ENCODE results near the gene TTC27.

The TTC27 gene

DNA sequence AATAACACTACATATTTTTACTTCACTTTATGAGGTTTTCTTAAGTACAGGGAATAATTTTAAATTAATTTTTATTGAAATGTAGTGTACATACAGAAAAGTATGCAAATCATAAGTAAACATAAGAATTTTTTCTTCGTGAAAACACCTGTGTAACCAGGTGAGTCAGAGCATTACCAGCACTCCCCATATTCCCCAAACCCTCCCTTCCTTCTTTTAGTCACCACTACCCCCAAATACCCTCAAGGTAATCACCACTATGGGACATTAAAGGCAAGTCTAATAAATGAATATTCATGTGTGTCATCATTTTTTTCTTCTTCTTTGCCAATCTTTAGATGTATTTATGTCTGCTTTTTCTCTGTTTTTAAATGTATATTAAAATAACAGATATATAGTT is 179.0 kb downstream of the TTC27 start:
- WGBS, result 62% methylated on average over 1 of the region's 1 CpG
- H3K27me3 ChIP-seq (ENCODE audit: insufficient read depth, low read length), result no peaks in the 10 kb centered on the region
- no peak overlapping the region for H3K9ac ChIP-seq (ENCODE audit: low read depth, low read length)
- H3K4me1 ChIP-seq (ENCODE audit: insufficient read depth, low read length), result no peaks in the 10 kb centered on the region
- H3K9me3 ChIP-seq (ENCODE audit: insufficient read depth, low read depth, low read length), result no peaks in the 10 kb centered on the region
- H3K4me3 ChIP-seq (ENCODE audit: low read length), result no peak overlapping the region
- no peaks in the 10 kb centered on the region; the same call in 1 of the 2 replicates for H3K36me3 ChIP-seq (ENCODE audit: insufficient read depth, low read length)
- H3K27ac ChIP-seq (ENCODE audit: low read depth, low read length), result no peak overlapping the region

DNA sequence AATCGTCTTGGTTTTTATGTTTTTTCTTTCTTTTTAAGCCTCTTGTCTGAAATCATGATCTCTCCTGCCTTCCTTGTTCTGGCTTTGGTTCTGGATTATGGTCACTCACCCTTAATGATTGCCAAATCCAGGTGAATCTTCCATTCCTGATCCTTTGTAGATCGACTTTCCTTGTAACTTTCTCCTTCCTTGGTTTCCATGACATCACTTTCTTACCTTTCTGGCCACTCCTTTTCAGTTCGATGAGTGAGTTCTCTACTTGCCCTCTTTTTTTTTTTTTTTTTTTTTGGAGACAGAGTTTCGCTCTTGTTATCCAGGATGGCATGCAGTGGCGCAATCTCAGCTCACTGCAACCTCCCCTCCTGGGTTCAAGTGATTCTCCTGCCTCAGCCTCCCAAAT is 179.8 kb downstream of the TTC27 start:
- Histone ChIP-seq H3K4me1 (ENCODE audit: insufficient read depth, low read length) (no peaks in the 10 kb centered on the region), H3K36me3 (ENCODE audit: insufficient read depth, low read length) (peaks cover 1% of the 10 kb centered on the region; the same call in 1 of the 2 replicates), H3K27me3 (ENCODE audit: insufficient read depth, low read length) (no peaks in the 10 kb centered on the region), H3K27ac (ENCODE audit: low read depth, low read length) (no peak overlapping the region), H3K9me3 (ENCODE audit: insufficient read depth, low read depth, low read length) (no peaks in the 10 kb centered on the region), H3K9ac (ENCODE audit: low read depth, low read length) (no peak overlapping the region), H3K4me3 (ENCODE audit: low read length) (no peak overlapping the region)
- 98% methylated on average over 5 of the region's 5 CpGs for WGBS

DNA sequence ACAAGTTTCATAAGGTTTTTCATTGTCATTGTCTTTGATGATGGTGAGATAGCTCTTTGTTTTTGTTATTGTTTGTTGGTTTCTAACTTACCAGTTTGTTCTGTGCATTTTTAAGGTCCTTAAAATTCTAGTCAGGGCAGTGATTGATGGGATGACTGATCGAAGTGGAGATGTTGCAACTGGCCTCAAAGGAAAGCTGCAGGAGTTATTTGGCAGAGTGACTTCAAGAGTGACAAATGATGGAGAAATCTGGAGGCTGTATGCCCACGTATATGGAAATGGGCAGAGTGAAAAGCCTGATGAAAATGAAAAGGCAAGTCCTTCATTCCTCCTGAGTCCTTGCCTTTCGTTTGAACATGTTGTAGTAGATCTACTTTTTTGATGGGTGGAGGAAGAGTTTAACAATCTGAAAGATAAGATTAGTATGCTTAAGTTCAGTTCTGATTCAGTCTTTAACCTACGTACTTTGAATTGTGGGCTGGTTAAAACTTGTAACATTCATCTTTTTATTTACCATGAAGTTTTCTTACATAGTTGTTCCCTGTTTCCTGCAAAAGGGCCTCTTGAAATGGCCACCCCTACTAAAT is 183.2 kb downstream of the TTC27 start:
- no peaks in the 10 kb centered on the region for H3K27me3 ChIP-seq (ENCODE audit: insufficient read depth, low read length)
- H3K36me3 ChIP-seq (ENCODE audit: insufficient read depth, low read length), result peaks cover 3% of the 10 kb centered on the region; the same call in 1 of the 2 replicates
- H3K4me3 ChIP-seq (ENCODE audit: low read length), result no peak overlapping the region
- no peak overlapping the region for H3K9ac ChIP-seq (ENCODE audit: low read depth, low read length)
- H3K4me1 ChIP-seq (ENCODE audit: insufficient read depth, low read length), result no peaks in the 10 kb centered on the region
- H3K27ac ChIP-seq (ENCODE audit: low read depth, low read length), result no peak overlapping the region
- no peaks in the 10 kb centered on the region for H3K9me3 ChIP-seq (ENCODE audit: insufficient read depth, low read depth, low read length)
- 81% methylated on average over 4 of the region's 4 CpGs for WGBS

DNA sequence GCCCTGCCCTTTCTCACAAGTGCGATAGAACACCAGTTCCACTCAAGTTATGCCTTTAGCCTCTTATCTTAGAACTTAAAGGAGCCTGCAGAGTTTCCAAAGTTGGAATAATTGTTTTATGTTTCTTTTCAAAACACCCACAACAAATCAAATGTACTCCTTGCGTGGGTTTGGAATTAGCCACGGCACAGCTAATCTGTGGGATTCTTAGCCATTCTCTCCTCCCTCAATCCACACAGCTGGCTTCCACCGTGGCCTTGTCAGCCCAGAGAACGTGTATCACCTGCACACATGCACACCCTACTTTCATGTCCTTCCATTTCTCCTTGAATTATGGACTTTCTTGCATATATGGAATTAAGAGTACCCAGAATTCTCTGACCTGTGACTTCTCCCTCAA is 183.8 kb downstream of the TTC27 start:
- peaks cover 3% of the 10 kb centered on the region; the same call in 1 of the 2 replicates for H3K36me3 ChIP-seq (ENCODE audit: insufficient read depth, low read length)
- H3K9ac ChIP-seq (ENCODE audit: low read depth, low read length), result no peak overlapping the region
- no peaks in the 10 kb centered on the region for H3K4me1 ChIP-seq (ENCODE audit: insufficient read depth, low read length)
- 99% methylated on average over 5 of the region's 5 CpGs for WGBS
- no peaks in the 10 kb centered on the region for H3K27me3 ChIP-seq (ENCODE audit: insufficient read depth, low read length)
- no peak overlapping the region for H3K27ac ChIP-seq (ENCODE audit: low read depth, low read length)
- no peaks in the 10 kb centered on the region for H3K9me3 ChIP-seq (ENCODE audit: insufficient read depth, low read depth, low read length)
- no peak overlapping the region for H3K4me3 ChIP-seq (ENCODE audit: low read length)

DNA sequence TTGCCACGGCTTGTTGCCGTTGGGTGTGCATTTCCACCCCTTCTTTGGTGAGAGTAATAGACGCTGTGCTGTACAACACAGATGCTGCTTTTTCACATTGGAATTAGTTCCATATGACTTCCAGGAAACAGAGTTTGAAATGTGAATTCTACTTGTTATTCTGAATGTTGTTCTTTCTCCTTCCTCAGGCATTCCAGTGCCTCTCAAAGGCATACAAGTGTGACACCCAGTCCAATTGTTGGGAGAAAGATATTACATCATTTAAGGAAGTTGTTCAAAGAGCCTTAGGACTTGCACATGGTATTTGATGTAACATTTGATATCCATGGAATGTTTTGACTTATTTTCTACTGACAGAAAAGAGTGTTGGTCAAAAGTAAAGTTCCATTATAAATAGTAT is 184.5 kb downstream of the TTC27 start:
- H3K4me3 ChIP-seq (ENCODE audit: low read length), result no peak overlapping the region
- no peak overlapping the region for H3K27ac ChIP-seq (ENCODE audit: low read depth, low read length)
- no peak overlapping the region for H3K9ac ChIP-seq (ENCODE audit: low read depth, low read length)
- no peaks in the 10 kb centered on the region for H3K4me1 ChIP-seq (ENCODE audit: insufficient read depth, low read length)
- H3K36me3 ChIP-seq (ENCODE audit: insufficient read depth, low read length), result peaks cover 3% of the 10 kb centered on the region; the same call in 1 of the 2 replicates
- 95% methylated on average over 3 of the region's 3 CpGs for WGBS
- no peaks in the 10 kb centered on the region for H3K9me3 ChIP-seq (ENCODE audit: insufficient read depth, low read depth, low read length)
- no peaks in the 10 kb centered on the region for H3K27me3 ChIP-seq (ENCODE audit: insufficient read depth, low read length)

DNA sequence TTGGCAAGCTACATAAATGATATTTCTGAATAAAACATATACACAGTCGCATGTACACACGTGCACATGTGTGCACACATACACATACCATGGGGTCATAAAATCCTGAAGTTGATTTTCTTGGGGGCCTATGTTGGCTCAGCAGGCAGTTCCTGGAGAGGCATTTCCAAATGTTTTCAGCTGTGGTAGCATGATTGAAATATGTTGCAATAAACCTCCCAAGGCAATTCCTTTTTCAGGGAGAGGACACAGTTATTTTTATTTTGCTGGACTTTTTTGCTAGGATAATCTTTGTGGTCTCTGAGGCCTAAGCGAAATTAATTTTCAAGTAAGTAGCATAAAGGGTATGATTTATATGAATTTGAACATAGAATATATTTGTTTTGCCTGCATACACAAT is 192.2 kb downstream of the TTC27 start:
- no peaks in the 10 kb centered on the region for H3K9me3 ChIP-seq (ENCODE audit: insufficient read depth, low read depth, low read length)
- WGBS, result 95% methylated on average over 3 of the region's 3 CpGs
- no peaks in the 10 kb centered on the region for H3K27me3 ChIP-seq (ENCODE audit: insufficient read depth, low read length)
- H3K27ac ChIP-seq (ENCODE audit: low read depth, low read length), result no peak overlapping the region
- no peak overlapping the region for H3K9ac ChIP-seq (ENCODE audit: low read depth, low read length)
- H3K4me1 ChIP-seq (ENCODE audit: insufficient read depth, low read length), result no peaks in the 10 kb centered on the region
- H3K4me3 ChIP-seq (ENCODE audit: low read length), result no peak overlapping the region
- H3K36me3 ChIP-seq (ENCODE audit: insufficient read depth, low read length), result no peaks in the 10 kb centered on the region

DNA sequence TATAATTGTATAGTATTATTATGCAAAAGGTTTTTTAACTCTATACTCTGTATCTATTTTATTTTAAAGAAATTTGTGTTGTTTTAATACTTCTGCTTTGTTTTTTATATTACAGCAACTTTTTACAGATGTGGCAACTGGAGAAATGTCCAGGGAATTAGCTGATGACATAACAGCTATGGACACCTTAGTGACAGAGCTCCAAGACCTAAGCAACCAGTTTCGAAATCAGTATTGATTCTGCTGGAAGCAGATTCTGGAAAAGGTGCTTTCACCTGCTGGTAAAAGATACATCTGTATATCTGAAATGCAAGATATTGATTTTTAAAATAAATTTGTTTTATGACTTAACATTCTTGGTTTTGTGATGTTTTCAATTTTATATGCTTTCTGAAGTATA is 192.9 kb downstream of the TTC27 start:
- Histone ChIP-seq H3K27ac (ENCODE audit: low read depth, low read length) (no peak overlapping the region), H3K4me1 (ENCODE audit: insufficient read depth, low read length) (no peaks in the 10 kb centered on the region), H3K9me3 (ENCODE audit: insufficient read depth, low read depth, low read length) (no peaks in the 10 kb centered on the region), H3K4me3 (ENCODE audit: low read length) (no peak overlapping the region), H3K9ac (ENCODE audit: low read depth, low read length) (no peak overlapping the region), H3K27me3 (ENCODE audit: insufficient read depth, low read length) (no peaks in the 10 kb centered on the region), H3K36me3 (ENCODE audit: insufficient read depth, low read length) (no peaks in the 10 kb centered on the region)
- WGBS, result 97% methylated on average over 1 of the region's 1 CpG

DNA sequence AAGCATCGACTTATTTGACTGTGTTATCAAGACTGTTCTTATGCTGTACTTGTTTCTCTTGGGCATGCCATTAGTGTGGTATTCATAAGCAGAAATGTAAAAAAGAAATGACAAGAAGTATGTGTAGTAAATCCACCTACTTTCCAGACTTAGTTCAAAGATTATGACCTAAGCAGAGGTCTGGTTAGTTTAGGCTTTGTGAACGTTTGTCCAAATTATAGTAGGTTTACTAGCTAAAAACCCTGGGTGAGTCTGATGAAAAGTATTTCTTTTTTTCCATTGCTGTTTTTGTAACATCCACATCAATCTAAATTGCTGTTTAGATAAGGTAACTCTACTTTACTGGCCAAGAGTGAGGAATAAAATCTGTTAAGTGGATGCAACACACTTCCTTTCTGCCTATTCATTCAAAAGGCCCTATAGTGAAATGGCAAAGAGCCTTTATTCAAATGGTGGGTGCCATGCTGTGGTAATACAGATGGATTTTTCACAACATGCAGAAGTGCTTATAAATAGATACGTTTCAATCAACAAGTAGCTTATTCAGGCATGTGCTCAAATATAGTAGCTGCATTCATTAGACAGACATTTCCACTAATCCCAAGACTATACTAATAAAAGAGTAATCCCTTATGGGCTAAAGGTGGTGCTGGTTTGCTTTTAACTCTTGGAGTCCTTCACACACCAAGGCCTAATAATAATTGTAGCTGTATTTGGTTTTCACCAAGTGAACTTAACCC is 196.4 kb downstream of the TTC27 start:
- no peaks in the 10 kb centered on the region for H3K4me1 ChIP-seq (ENCODE audit: insufficient read depth, low read length)
- no peak overlapping the region for H3K9ac ChIP-seq (ENCODE audit: low read depth, low read length)
- no peaks in the 10 kb centered on the region for H3K9me3 ChIP-seq (ENCODE audit: insufficient read depth, low read depth, low read length)
- no peaks in the 10 kb centered on the region for H3K36me3 ChIP-seq (ENCODE audit: insufficient read depth, low read length)
- no peak overlapping the region for H3K27ac ChIP-seq (ENCODE audit: low read depth, low read length)
- H3K4me3 ChIP-seq (ENCODE audit: low read length), result no peak overlapping the region
- no peaks in the 10 kb centered on the region for H3K27me3 ChIP-seq (ENCODE audit: insufficient read depth, low read length)
- 95% methylated on average over 2 of the region's 3 CpGs for WGBS

DNA sequence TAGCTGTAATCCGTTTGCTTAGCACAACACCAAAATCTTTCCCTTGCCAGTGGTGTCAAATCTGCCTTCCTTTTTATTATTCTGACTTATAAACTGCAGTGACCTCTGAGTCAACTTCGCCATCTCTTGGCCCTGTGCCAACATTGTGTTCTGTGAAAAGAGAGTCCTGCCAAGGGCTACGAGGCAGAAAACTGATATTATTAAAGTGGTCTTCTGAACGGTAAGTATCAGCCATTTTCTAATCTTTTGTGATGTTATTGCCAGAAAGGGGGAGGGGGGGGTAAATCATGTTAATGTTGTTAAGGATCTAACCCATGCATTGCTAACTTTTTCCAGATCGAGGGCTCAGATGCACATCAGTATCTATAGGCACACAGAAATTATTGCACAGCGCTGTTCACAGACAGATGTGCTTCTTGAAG is 197.5 kb downstream of the TTC27 start:
- Histone ChIP-seq H3K36me3 (ENCODE audit: insufficient read depth, low read length) (no peaks in the 10 kb centered on the region), H3K9ac (ENCODE audit: low read depth, low read length) (no peak overlapping the region)
- WGBS, result 94% methylated on average over 6 of the region's 6 CpGs

DNA sequence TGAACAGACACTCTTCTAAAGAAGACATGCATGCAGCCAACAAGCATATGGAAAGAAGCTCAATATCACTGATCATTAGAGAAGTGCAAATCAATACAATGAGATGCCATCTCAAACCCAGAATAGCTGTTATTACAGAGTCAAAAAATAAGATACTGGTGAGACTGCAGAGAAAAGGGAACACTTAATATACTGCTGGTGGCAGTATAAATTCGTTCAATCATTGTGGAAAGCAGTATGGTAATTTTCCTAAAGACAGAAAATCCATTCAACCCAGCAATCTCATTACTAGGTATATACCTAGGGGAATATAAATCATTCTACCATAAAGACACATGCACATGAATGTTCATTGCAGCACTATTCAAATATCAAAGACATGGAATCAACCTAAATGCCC is 202.3 kb downstream of the TTC27 start:
- Histone ChIP-seq H3K36me3 (ENCODE audit: insufficient read depth, low read length) (no peaks in the 10 kb centered on the region), H3K27me3 (ENCODE audit: insufficient read depth, low read length) (no peaks in the 10 kb centered on the region), H3K4me3 (ENCODE audit: low read length) (no peak overlapping the region), H3K4me1 (ENCODE audit: insufficient read depth, low read length) (peaks cover 6% of the 10 kb centered on the region; the same call in 1 of the 2 replicates), H3K9me3 (ENCODE audit: insufficient read depth, low read depth, low read length) (no peaks in the 10 kb centered on the region), H3K27ac (ENCODE audit: low read depth, low read length) (no peak overlapping the region), H3K9ac (ENCODE audit: low read depth, low read length) (no peak overlapping the region)
- 78% methylated on average over 1 of the region's 1 CpG for WGBS

More for the DNA sequence above, 197.5 kb downstream of the TTC27 start:
- Histone ChIP-seq H3K27ac (ENCODE audit: low read depth, low read length) (no peak overlapping the region), H3K27me3 (ENCODE audit: insufficient read depth, low read length) (no peaks in the 10 kb centered on the region), H3K4me3 (ENCODE audit: low read length) (no peak overlapping the region), H3K9me3 (ENCODE audit: insufficient read depth, low read depth, low read length) (no peaks in the 10 kb centered on the region), H3K4me1 (ENCODE audit: insufficient read depth, low read length) (no peaks in the 10 kb centered on the region)

DNA sequence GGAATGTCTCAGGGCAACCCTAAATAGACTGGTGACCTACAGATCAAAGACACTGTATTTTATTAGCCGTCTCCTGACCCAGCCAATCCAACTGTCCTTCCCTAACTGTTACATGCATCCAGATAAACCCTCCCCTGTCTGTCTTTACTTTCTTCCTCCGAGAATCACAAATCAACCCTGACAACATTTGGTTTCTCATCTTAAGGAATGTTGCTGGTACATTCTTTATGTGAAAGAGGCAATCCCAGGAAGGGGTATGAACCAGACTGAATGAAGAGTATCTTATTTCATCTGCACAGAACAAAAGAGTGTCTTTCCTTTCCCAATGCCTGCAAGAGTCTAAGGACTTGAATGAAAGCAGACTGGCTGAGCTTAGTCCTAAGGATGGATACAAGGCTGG is 205.0 kb downstream of the TTC27 start:
- Histone ChIP-seq H3K4me1 (ENCODE audit: insufficient read depth, low read length) (peaks cover 6% of the 10 kb centered on the region; the same call in 1 of the 2 replicates), H3K4me3 (ENCODE audit: low read length) (no peak overlapping the region), H3K27me3 (ENCODE audit: insufficient read depth, low read length) (no peaks in the 10 kb centered on the region), H3K9me3 (ENCODE audit: insufficient read depth, low read depth, low read length) (no peaks in the 10 kb centered on the region), H3K9ac (ENCODE audit: low read depth, low read length) (no peak overlapping the region), H3K27ac (ENCODE audit: low read depth, low read length) (no peak overlapping the region), H3K36me3 (ENCODE audit: insufficient read depth, low read length) (no peaks in the 10 kb centered on the region)
- 86% methylated on average over 2 of the region's 2 CpGs for WGBS

All from HUES64 (cell line).